ENCODE data around the gene OXCT1. TPM values are rescaled to one million over a fixed set of nuclear protein-coding genes. Genes with fewer than 3 reads are reported as not detected.
"Not testable (repeated sequence)": the region's sequence is repeated elsewhere in the genome, so short reads cannot be mapped to it uniquely, and the experiment has no call there.

The OXCT1 gene
- total RNA-seq, 1 donor from 2014 or later: 0.75 TPM

DNA sequence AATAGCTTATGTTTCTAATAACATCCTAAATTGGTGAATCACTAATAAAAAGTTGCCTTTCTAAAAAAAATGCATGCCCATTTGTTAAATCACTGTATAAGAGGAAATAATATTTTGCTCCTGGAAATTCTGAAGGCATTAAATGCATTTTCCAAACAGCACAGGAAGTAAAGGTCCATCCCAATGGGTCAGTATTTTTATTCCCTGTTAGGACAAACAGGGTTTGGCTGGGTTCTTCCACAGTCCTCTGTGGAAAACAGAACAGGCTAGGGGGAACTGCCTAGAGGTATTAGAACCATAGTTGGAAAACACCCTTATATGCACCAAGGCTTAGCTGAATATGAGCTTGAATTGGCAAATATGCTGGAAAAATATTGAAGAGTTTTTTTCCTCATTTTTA is 85.2 kb downstream of the OXCT1 start:
- ATAC-seq (no peak), DNase-seq (ENCODE audit: low spot score) (no peak)

DNA sequence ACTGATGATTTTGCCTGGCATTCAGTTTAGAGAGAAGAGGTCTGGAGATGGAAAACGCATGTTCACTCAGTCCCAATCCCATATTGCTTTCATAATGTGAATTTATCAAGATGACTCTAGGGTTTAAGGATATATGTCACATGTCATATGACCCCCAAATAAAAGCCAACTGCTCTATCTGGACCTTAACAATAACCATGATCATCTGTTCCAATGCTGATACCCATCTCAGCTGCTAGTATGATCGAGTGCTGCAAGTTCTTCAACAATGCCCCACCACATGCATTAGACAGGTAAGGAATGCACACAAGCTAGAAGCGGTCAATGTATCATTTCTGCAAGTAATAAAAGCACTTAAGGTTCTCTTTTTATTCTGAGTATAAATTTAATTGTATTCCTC is 91.8 kb downstream of the OXCT1 start:
- DNase-seq (ENCODE audit: low spot score): no peak

DNA sequence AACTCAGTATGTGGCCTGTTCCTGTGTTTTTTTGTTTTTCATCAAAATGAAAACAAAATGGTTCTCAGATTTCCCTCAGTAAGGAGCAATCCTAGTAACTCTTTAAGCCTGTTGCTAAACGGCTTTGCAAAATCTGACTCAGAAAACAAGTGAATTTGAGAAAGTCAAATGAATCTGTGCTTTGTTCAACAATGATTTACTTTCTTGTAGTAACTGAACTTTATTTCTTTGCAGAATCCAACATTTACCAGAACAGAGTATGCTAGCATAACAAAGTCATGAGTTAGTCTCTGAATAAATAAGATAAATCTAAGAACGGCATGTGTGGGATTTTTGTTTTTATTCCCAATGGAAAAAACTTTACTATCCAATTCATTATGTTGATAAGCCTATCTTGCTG is 93.8 kb downstream of the OXCT1 start:
- ATAC-seq (no peak), DNase-seq (ENCODE audit: low spot score) (no peak)

More for the DNA sequence above, 91.8 kb downstream of the OXCT1 start:
- ATAC-seq: no peak

DNA sequence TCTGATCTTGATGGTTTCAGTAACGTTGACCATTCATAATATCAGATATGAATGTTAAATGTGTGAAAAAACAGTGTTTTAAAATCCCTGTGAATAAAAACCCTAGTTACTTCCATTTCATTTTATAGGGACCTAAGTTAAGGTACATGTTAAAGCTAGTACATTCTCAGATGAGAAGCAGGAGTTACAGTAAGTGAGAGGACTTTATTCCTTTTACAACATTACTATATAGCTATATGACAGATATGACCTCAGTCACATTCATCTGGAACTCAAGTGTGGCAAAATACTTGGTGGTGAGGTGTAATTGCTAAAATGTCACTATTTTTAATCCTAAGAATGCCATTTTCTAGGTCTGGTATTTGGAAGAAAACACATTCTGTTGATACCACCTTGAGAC is 96.4 kb downstream of the OXCT1 start:
- DNase-seq (ENCODE audit: low spot score): no peak
- no peak for ATAC-seq

DNA sequence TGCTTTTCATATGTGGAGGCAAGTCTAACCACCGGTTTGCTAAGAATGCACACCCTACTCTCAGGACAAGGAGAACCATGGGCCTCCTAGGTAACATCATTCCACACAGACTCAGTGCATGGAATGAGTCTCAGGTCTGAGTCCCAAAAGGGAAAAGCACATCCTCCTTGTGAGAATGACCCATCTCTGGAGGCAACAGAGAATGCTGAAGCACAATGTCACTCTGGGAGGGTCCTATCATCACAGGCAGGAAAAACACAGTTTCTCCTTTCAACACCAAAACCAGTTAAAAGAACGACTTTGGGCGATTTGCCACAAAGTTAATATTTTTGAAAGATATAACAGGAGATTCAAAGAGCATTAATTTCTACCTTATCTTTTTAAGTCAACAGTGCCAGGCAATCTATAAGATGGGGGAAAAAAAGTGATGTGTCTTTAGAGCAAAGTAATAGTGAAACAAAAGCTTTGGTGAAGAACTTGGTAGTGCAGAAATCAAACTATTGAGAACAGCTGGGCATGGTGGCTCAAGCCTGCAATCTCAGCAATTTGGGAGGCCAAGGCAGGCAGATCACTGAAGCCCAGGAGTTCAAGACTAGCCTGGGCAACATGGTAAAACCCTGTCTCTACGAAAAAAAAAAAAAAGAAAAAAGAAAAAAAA is 97.3 kb downstream of the OXCT1 start:
- DNase-seq (ENCODE audit: low spot score): no peak

DNA sequence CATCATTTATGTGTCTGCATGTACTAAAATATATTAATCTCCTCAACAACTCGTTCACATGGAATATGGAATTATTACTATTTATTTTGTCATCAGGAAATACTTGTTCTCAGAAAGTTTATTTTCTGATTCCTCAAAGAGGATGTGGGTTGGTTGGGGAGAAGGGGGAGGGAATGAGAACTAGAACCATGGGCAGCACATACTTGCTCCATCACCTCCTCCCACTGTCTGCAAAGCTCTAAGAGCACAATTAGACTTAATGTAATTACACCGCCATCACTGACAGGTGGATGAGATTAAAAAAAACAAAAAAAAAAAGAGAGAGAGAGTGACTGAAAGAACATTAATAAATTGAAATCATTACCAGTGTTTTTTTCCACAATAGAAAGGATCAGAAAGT is 98.2 kb downstream of the OXCT1 start:
- no peak for ATAC-seq
- no peak for DNase-seq (ENCODE audit: low spot score)

More for the DNA sequence above, 97.3 kb downstream of the OXCT1 start:
- ATAC-seq: no peak

DNA sequence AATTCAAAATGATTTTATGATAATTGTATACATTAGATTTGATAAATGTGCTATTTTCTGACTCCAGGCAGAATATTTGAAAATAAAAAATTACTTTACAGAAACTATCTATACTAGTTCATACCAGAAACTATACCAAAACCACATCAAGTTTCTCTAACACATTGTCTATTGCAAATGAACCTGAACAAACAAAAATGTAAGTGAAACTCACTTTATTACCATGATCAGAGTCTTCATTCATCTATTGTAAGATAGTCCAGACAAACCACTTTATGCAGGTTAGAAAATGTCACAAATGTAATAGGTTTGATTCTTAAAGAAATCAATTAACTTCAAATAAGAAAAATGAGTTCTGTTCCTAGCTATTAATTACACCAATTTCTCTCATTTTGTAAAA is 99.4 kb downstream of the OXCT1 start:
- ATAC-seq (no peak), DNase-seq (ENCODE audit: low spot score) (no peak)

DNA sequence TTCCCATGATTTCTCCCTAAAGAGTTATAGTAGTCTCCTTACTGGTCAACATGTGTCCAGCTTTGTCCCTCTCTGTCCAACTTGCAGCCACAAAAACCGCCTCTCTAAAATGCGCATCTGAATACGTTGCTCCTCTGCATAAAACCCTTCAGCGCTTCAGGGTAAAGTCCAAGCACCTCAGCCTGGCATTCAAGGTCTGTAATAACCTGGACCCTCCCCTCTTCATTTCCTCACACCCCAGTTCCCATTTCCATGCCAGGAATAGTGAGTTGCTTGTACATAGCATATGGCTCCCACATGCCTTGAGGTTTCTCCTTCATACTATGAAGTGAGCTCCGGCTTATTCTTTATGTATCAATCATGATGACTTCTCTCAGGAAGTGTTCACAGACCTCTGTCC is 101.5 kb downstream of the OXCT1 start:
- no peak for DNase-seq (ENCODE audit: low spot score)
- ATAC-seq: no peak

DNA sequence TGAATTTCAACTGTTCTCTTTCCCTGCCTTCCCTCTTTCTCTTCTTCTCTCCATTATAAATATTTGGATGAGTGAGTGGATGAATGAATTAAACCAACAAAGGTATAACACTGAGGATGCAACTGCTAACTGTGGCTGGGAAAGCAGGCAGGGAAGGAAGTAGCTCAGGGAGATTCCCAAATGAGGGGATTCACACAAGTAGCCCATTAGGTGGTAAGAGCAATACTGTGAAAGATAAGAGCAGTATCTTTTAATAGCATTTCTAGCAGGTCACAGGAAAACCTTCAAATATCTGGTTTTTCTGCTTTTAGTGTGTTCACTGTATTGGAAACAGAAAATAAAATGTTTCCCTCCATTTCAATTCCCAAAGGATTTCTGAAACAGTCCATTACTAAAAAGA is 105.6 kb downstream of the OXCT1 start:
- no peak for ATAC-seq
- no peak for DNase-seq (ENCODE audit: low spot score)

DNA sequence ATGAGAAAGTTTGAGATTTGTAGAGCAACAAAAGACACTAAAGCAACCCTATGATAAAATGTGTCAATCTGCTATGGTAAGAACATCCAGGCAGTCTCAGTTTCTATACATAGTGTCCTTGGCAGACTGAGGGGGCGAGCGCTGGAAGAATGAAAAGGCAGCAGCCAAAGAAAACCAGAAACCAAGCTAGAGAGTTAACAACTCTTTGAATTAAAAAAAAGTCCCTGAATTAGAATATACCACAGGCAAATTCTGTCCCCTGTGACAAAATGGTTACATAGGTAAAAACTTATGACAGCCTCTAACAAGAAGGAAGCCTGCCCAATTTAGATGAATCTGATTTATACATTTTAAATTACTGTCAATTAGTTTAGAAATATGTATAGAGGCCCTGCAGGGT is 106.7 kb downstream of the OXCT1 start:
- no peak for ATAC-seq
- DNase-seq (ENCODE audit: low spot score): no peak

DNA sequence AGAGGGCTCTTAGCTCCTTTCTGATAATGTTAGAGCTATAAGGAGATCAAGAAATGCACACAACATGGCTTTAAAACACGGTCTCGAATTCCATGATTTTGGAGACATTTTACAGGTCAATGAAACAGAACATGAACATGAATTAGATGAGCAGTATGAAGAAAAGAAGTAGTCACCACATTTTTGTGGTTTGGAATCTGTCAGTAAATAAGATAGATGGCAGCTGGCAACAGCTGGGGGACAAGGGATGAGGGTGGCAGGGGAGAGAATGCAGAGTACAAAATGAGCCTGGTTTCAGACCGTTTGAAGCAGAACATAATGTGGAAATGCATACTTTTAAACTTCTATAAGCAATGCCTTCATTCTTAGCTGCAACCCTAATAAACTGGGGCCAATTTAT is 107.1 kb downstream of the OXCT1 start:
- ATAC-seq (no peak), DNase-seq (ENCODE audit: low spot score) (no peak)

DNA sequence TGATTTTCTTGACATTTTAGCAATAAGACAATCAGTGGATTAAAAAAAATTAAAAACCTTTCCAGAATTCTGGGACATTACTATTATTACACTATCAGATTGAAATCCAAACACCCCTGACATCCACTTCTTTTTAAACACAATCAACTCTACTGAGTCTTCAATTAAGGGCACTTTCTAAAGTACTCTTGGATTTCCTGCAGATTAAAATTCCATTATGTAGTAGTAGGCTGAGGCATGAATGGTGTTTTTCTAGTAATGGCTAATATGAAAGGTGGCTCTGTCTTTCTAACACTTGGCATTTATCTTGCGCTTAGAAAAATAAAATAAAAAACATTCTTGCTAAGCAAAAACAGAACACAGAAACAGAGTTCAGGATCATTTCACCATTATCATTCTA is 107.8 kb downstream of the OXCT1 start:
- ATAC-seq (no peak), DNase-seq (ENCODE audit: low spot score) (no peak)

DNA sequence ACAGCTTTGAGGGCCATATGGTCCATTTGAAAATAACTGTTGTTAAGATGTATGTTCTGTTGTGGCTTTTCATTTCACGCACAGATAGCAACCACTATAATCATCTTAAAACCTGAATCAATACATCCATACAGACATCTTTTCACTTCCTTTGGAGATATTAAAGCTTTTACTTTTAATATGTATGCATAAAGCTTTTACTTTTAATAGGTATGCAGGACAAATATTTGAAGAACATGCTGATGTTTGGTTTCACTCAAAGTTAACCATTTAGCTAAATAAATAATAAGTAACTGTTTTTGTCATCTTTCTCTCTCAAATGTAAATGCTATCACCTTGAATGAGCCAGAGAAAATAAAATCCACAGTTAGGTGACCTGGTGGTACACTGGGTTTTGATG is 108.6 kb downstream of the OXCT1 start:
- ATAC-seq: no peak
- no peak for DNase-seq (ENCODE audit: low spot score)

DNA sequence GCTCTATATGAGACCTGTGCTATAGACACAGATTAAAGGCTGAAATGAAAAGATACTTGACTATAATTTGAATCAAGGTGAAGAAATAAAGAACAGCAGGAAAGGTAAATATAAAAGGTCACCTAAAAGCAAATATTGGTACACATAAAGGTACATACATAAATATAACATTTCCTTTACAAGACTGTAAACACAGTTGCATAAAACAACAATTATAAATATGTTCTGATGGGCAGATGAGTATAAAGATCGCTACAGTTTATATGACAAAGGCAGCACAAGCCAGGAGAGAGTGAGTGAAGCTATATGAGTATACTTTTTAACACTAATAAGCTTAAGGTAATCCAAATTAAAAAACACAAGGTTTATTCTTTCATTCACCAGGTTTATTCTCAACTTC is 114.5 kb downstream of the OXCT1 start:
- ATAC-seq: no peak
- no peak for DNase-seq (ENCODE audit: low spot score)

DNA sequence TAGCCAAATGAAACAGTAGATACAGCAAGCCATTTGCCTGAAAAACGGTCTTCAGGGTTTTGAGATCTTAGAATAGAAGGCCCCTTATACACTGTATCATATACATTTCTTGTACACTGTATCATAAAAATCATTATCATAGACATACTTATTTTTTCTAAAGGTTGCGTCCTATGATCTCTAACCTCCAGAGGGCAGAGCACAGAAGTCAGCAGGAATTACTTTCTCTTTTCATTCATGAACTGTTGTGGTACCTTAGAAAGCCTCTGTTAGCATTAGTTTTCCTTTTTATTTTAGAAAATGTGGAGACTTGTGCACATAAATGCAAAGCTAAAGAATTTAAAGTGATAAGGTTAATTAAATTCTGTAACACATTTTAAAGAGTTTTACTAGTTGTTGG is 115.4 kb downstream of the OXCT1 start:
- DNase-seq (ENCODE audit: low spot score) (no peak), ATAC-seq (peak; percentile 91)

DNA sequence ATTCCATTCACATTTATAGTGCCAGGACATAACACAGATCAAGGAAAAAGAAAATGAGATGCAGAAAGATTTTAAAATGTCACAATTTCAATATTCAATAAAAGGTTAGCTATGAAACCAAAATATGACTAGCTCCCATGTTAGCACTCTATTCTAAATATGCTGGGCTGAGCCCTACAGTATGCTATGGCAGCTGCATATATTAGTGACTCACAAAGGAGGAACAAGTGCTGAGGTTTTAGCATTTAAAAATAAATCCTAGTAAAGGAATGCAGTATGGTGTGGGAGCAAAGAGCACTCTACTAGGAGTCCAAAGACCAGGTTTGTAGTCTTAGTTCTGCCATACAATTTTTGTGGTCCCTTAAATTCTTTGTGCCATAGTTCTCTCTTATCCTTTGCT is 118.4 kb downstream of the OXCT1 start:
- no peak for ATAC-seq
- DNase-seq (ENCODE audit: low spot score): no peak

DNA sequence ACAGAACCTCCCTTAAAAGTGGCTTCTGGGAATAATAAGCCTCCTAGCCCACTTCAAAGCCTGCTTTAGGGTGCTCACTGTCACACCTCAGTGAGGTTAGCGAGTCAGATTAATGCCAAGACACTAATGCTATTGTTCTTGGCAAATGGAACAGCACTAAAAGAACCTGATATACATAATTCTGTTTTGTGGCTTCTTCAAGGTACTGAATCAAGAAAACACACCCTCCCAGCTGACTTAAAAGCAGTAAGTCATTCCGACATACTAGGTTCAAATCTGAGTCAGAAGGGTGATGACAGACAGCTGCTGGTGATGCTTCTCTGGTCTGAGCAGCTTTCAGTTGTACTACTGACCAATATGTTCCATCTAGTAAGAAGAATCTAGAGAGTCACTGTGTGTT is 121.6 kb downstream of the OXCT1 start:
- ATAC-seq (no peak), DNase-seq (ENCODE audit: low spot score) (no peak)

DNA sequence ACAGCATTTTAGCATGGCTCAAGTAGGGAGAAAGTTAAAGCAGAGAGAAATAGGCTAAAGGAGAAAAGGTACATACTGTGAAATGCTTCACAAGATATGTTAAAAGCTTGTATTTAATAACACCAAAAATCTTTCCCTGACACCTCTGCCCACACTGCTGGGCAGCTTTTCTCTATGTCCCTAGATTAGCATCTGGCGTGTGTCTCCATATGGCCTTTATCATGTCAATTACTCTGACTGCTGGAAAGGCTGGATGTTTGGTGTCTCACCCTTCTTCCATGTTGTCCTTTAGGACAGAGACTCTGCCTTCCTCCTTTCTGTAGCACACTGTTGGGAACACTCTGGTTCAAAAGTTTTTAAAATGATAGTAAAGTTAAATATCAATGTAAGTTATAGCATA is 122.5 kb downstream of the OXCT1 start:
- DNase-seq (ENCODE audit: low spot score) (no peak), ATAC-seq (no peak)

DNA sequence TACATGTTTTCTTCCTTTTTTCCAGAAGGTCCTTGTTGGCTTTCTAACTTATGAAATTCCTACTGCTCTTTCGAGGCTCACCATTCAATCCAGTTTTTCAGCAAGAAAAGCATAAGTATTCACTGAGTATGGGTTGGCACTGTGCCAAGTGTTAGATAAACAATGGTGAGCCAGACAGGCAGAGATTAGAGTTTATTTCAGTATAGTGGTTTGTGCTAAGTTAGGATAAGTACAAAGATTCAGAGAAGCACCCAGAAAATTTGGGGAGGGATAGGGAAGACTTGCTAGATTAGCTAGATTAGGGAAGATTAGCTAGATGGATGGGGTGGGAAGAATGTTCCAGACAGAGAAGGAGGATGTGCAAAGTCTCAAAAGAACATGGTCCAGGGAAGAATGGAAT is 122.9 kb downstream of the OXCT1 start:
- DNase-seq (ENCODE audit: low spot score) (no peak), ATAC-seq (no peak)

DNA sequence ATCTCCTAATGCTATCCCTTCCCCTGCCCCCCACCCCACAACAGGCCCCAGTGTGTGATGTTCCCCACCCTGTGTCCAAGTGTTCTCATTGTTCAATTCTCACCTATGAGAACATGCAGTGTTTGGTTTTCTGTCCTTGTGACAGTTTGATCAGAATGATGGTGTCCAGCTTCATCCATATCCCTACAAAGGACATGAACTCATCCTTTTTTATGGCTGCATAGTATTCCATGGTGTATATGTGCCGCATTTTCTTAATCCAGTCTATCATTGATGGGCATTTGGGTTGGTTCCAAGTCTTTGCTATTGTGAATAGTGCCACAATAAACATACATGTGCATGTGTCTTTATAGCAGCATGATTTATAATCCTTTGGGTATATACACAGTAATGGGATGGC is 127.6 kb downstream of the OXCT1 start:
- not testable (repeated sequence) for ATAC-seq; DNase-seq (ENCODE audit: low spot score)

DNA sequence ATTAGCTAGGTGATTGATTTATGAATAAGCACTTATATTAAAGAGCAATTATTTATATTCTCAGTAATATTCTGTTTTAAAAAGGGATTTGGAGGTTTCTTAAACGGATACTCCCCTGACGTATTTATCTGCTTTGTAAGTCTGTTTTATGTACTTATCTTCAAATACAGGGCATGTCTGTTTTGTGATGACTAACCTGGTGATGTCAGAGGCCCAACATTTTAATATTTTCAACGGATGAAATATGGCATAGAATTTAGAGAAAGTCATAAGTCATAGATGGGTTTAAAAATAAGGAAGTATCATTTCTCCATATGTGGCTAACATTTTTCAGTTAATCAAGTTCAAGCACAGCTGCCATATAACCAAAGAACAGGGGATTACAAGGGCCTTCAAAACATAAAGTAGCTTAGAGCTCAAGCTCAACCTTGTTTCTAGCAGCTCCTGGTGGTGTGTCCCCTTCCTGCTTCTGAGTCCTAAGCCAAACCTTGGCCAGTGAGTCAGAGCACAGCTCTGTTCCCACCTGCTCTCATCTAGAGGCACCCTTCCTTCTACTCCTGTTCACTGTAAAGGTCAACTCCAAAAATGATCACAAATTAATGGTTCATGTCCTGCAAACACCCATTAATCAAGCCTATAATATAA is 131.4 kb downstream of the OXCT1 start:
- ATAC-seq: no peak
- DNase-seq (ENCODE audit: low spot score): no peak

DNA sequence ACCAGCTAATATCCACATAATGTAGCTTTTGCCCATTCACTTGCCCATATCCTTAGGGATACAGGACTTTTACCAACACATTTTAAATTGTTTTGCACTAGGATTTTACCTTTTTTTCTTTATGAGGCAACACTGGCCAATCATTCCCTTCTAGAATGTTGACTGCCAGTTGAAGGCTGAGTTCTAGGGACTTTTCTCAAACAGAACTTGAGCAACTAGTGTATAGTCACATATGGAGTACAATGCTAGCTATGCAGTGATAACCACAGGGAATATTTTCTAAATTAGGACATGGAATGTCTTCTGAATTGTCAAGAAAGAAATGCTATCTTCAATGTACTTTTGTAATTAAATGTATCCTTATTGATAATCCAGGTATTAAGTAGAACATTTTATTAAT is 133.6 kb downstream of the OXCT1 start:
- no peak for DNase-seq (ENCODE audit: low spot score)
- ATAC-seq: no peak

DNA sequence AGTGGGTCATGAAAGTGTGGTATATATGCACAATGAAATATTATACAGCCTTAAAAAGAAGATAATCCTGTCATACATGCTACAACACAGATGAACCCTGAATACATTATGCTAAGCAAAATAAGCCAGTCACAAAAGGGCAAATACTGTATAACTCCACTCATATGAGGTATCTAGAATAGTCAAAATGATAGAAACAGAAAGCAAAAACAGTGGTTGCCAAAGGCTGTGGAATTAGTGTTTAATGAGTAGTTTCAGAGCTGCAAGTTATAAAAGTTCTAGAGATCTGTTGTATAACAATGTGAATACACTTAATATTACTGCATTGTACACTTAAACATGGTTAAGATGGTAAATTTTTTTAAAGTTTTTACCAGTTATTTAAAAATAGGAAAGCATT is 135.0 kb downstream of the OXCT1 start:
- ATAC-seq (no peak), DNase-seq (ENCODE audit: low spot score) (no peak)

Measured in left lobe of liver (tissue), 2 donors.